ENCODE results near the gene MTHFR. TPM values are rescaled to one million over a fixed set of nuclear protein-coding genes. Genes with fewer than 3 reads are reported as not detected.

Gene MTHFR
- total RNA-seq, 2 donors from 2014 or later: 22.3 to 30.0 TPM

DNA sequence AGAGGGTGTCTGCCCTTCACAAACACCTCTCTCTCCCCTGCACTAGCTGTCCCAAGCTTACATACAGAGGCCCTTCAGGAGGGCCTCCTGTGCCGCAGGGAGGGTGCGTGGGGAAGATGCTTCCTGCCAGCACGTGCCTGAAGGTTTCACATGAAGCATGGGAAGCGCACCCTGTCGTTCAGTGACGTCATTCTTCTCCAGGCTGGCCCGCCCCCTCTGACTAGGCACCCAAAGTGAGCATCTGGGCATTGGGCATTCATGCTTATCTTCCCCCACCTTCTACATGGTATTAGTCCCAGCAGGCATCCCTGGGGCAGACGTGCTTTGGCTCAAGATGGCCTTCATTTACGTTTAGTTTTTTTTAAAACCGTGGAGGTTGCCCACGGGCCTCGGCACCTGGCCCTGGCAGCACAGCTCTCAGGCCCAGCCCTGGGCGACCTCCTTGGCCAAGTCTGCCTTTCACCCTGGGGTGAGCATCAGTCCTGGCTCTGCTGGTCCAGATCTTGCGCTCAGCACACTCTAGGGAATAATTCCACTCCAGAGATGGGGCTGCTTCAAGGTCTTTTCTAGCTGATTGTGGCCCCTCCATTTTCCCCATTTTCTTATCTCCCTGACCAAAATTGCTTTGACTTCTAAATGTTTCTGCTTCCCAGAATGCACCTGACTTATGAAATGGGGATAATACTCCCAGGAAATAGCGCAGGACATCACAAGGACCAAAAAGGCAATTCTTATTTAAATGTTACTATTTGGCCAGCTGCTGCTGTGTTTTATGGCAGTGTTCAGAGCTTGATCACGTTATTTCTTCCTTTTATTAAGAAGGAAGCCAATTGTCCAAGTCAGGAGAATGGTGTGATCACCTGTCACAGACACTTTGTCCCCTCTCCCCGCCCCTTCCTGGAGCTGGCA is 35.7 kb upstream of the MTHFR start:
- H3K4me3 ChIP-seq (ENCODE audit: low read length): no peak overlapping the region
- WGBS, 2 experiments (ENCODE audit: insufficient coverage in 1 of 2, insufficient read length in 1 of 2): 92 to 94% methylated on average over 13 to 17 of the region's 17 CpGs
- no peaks in the 10 kb centered on the region for H3K9me3 Mint-ChIP-seq
- no peak overlapping the region for H3K27ac ChIP-seq (ENCODE audit: low read depth, low read length)
- no peak for DNase-seq
- no peaks in the 10 kb centered on the region for H3K27me3 Mint-ChIP-seq (ENCODE audit: insufficient read depth)
- H3K9ac ChIP-seq (ENCODE audit: extremely low read depth, low read length, poor library complexity, severe bottlenecking): no peak overlapping the region
- H3K27me3 ChIP-seq (ENCODE audit: control insufficient read depth, insufficient read depth, low read length, poor library complexity, severe bottlenecking): no peaks in the 10 kb centered on the region
- no peak overlapping the region for H3K4me3 Mint-ChIP-seq
- H3K4me1 Mint-ChIP-seq: peaks cover 2% of the 10 kb centered on the region
- H3K9me3 ChIP-seq (ENCODE audit: control insufficient read depth, low read length): no peaks in the 10 kb centered on the region
- peaks cover 59% of the 10 kb centered on the region for H3K36me3 Mint-ChIP-seq (ENCODE audit: low read depth)
- H3K4me1 ChIP-seq (ENCODE audit: control insufficient read depth, insufficient read depth, low read length): no peaks in the 10 kb centered on the region
- H3K36me3 ChIP-seq (ENCODE audit: control insufficient read depth, insufficient read depth, low read length): peaks cover 70% of the 10 kb centered on the region
- TF ChIP-seq, protein P1, sequence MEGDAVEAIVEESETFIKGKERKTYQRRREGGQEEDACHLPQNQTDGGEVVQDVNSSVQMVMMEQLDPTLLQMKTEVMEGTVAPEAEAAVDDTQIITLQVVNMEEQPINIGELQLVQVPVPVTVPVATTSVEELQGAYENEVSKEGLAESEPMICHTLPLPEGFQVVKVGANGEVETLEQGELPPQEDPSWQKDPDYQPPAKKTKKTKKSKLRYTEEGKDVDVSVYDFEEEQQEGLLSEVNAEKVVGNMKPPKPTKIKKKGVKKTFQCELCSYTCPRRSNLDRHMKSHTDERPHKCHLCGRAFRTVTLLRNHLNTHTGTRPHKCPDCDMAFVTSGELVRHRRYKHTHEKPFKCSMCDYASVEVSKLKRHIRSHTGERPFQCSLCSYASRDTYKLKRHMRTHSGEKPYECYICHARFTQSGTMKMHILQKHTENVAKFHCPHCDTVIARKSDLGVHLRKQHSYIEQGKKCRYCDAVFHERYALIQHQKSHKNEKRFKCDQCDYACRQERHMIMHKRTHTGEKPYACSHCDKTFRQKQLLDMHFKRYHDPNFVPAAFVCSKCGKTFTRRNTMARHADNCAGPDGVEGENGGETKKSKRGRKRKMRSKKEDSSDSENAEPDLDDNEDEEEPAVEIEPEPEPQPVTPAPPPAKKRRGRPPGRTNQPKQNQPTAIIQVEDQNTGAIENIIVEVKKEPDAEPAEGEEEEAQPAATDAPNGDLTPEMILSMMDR (conservative IDR thresholded peaks at IDR 0.05): no peak
- no peak overlapping the region for H3K27ac Mint-ChIP-seq

DNA sequence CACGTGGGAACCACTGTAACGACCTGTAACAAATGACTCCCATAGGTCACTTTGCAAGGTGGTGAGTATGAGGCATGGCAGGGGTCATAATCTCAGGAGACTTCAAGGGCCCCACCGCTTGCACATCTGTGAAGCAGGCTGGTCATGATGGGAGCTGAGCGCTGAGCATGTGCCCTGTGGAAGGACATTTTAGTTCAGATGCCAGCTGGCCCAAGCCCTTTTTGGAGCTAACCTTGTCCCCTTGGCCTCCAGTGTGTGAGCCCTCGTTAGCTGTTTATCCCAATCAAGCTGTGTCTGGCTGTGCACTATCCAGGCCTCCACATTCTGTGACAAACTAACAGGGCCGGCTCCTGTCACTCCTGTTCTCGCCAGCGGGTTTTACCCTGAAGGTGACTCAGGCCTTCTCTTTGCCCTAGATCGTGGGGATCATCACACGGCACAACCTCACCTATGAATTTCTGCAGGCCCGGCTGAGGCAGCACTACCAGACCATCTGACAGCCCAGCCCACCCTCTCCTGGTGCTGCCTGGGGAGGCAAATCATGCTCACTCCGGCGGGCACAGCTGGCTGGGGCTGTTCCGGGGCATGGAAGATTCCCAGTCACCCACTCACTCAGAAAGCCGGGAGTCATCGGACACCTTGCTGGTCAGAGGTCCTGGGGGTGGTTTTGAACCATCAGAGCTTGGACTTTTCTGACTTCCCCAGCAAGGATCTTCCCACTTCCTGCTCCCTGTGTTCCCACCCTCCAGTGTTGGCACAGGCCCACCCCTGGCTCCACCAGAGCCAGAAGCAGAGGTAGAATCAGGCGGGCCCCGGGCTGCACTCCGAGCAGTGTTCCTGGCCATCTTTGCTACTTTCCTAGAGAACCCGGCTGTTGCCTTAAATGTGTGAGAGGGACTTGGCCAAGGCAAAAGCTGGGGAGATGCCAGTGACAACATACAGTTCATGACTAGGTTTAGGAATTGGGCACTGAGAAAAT is 34.3 kb upstream of the MTHFR start:
- Mint-ChIP-seq H3K27ac (no peak overlapping the region), H3K27me3 (ENCODE audit: insufficient read depth) (no peaks in the 10 kb centered on the region), H3K4me3 (no peak overlapping the region), H3K4me1 (no peaks in the 10 kb centered on the region), H3K36me3 (ENCODE audit: low read depth) (peaks cover 57% of the 10 kb centered on the region), H3K9me3 (no peaks in the 10 kb centered on the region)
- Histone ChIP-seq H3K4me1 (ENCODE audit: control insufficient read depth, insufficient read depth, low read length) (no peaks in the 10 kb centered on the region), H3K36me3 (ENCODE audit: control insufficient read depth, insufficient read depth, low read length) (peaks cover 73% of the 10 kb centered on the region), H3K4me3 (ENCODE audit: low read length) (no peak overlapping the region), H3K27ac (ENCODE audit: low read depth, low read length) (no peak overlapping the region), H3K9ac (ENCODE audit: extremely low read depth, low read length, poor library complexity, severe bottlenecking) (no peak overlapping the region), H3K9me3 (ENCODE audit: control insufficient read depth, low read length) (no peaks in the 10 kb centered on the region), H3K27me3 (ENCODE audit: control insufficient read depth, insufficient read depth, low read length, poor library complexity, severe bottlenecking) (no peaks in the 10 kb centered on the region)
- WGBS, 2 experiments (ENCODE audit: insufficient coverage in 1 of 2, insufficient read length in 1 of 2): 95 to 96% methylated on average over 16 to 20 of the region's 20 CpGs
- DNase-seq: no peak
- TF ChIP-seq, protein P1 (conservative IDR thresholded peaks at IDR 0.05): no peak
